SU-DHL-6 (cell line): ENCODE results near the gene APBB1.

Experiments
- CTCF ChIP-seq: fragments of 200-600 bp; sonication (generic); IDR thresholded peaks from one replicate; pipeline ENCODE4 v1.5.1; 2017; ENCODE audit warnings: antibody characterized with exemption, mild to moderate bottlenecking, low read length, moderate library complexity; ENCODE audit not compliant: insufficient read depth, poor library complexity, severe bottlenecking
- EZH2phosphoT487 ChIP-seq: fragments of 200-600 bp; sonication (generic), shearing (Covaris generic); conservative IDR thresholded peaks from 2 replicates; pipeline ENCODE4 v1.6.1; 2018; ENCODE audit warnings: mild to moderate bottlenecking, antibody characterized with exemption, low read length, moderate library complexity, mixed read lengths

- no peak for TF ChIP-seq CTCF
- TF ChIP-seq EZH2phosphoT487: no peak
Measured at GRCh38 chr11:6354651-6355485, 64.0 kb downstream of the APBB1 start.
